Measurements from ENCODE around the gene HRH1.
A peak's percentile ranks its signal among the peaks of the same experiment; 100 is the strongest.

Gene HRH1

DNA sequence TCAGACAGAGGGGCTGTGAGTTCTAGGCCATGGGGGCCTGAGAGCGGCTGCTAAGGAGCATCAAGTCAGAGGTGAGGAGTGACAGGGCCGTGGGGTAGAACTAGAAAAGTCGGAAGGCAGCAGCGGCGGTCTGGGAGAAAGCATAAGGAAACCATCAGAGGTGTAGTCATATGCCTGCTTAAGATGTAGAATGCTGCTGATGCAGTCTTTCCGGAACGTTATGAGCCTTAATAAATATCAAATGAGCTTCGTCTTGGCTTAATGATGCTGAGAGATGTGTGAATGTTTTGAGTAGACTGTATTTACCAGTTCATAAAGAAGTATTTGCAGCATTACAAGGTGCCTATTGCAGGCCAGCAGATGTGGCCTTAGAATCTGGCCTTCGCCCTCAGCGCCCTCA, 133.1 kb downstream of the HRH1 start:
- DNase-seq: no peak

DNA sequence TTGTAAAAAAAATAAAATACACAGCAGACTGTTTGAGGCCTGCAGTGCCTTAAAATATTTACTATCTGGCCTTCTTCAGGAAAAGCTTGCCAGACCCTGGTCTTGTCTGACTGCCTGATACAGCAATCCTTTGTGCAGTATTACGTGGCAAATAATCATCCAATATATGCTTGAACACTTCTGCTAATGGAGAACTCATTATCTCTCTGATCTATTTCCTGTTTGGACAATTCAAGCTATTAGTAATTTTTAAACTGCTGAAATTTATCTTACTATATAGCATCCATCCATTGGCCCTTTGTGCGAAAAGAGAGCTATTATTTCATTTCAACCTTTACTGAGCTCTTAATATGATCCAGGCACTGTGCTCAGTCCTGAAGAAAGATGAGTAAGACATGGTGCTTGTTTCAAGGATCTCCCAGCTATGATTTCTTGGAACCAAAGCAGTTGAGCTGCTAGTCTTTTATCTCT, 133.8 kb downstream of the HRH1 start:
- no peak for DNase-seq

DNA sequence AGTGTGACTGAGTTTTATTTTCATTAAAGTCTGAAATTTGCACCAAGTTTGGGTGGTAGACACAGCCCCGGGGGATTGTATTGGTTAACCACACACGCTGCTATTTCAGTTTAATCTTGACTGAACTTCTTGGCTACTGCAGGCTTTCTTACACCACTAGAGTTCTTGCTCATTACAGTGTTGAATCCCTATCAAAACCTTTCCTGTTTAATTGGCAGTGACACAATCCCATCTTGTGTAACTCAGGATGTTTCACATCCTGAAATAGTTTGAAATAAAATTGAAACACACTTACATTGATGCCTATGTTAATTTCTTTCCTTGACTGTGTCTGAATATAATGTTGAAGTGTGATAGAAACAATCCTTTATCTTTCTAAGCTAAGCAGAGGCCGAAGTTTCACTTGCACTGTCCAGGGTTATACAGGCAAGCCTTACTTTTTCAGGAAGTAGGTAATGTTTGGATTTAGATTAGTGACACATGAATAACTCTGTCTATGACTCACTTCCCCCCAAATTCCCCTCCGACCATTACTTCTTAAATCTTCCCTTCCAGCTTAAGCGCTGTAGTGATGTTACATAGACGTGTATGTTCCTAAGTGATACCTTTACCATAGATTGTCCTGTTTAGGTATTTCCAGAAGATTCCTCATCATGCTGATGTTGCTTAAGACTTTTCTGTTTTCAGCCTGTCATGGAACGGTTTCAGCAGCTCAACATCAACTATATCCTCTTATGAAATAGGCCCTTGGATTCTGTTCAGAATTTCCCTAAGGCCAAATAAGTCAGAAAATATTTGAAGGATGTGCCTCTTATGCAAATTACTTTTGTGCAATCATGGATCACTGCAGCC, 134.7 kb downstream of the HRH1 start:
- DNase-seq: no peak

DNA sequence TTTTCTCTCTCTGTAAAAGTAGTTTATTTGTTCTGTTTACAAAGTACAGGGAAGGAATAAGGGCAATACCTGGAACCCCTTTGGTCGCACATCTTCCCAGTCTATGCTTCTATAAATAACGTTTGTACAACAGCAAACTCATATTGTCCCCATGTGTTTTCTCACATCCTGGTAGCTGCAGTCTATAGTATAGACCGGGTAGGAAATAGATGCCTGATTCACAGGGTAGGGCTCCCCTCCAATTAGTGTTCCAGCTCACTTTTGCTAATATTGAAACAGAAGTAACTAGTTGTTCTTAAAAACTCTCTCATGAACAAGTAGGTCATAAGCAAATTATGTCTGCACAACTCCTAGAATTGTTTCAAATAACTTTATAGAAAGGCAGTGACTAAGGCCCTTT, 135.6 kb downstream of the HRH1 start:
- DNase-seq: no peak

DNA sequence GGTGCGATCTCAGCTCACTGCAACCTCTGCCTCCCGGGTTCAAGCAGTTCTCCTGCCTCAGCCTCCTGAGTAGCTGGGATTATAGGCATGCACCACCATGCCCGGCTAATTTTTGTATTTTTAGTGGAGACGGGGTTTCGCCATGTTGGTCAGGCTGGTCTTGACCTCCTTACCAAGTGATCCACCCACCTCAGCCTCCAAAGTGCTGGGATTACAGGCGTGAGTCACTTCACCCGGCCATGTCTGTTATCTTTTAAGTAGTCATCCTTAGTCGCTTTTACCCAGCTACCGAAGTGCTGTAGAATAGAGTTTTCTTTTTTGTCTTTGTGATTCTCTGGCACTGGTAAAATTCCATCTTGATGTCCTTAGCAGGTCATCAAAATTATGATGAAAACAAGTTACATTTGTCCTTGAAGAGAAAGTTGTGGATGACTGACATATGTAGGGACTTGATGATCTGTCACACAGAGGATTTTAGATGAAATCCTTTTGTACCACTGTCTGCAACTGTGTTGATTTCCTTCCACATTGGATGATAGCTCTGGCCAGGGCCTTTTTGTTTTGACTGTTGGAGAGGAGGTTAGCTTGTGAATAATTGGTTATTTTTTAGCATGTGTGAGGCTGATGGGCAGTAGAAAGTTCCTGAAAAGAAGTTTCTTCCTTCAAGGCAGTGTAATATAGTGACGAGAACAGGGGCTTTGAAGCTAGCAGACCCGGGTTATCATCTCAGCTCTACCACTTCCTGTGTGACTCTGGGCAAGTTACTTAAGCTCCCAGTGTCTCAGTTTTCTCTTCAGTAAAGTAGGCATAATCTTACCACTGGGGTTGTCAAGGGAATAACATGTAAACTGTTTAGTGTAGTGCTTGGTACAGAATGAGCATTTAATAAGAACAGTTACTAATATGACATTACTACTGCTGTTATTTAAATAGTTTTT, 136.7 kb downstream of the HRH1 start:
- DNase-seq: no peak

DNA sequence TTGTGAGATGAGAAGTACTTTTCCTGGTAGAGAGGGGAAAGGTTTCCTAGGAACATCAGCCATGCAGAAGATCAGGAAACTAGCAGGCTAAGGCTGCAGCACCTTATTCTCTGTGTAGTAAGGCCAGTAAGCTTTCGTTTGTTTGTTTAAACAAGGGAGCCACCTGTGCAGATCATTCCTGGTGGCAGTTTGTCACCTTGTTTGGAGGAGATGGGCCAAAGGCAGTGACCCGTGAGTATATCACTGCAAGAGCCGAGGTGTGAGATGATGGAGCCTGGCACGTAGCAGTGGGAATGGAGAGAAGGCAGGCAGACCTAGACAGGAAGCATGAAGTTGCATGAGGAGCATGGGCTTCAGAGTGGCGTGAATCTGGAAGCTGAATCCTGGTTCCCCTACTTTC, 137.5 kb downstream of the HRH1 start:
- peak; percentile 75 for DNase-seq

DNA sequence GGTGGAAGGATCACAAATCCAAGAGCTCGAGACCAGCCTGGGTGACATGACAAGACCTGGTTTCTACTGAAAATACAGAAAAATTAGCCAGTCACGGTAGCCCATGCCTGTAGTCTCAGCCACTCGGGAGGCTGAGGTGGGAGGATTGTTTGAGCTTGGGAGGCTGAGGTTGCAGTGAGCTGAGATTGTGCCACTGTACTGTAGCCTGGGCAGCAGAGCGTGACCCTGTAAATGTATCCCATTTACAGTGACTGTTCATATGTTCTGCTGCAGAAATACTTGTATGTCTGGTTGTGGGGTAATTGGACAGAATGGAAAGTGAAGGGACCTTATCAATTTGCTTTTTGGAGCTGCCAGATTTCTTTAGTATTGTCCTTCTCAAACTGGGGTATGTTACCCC, 142.8 kb downstream of the HRH1 start:
- no peak for DNase-seq

DNA sequence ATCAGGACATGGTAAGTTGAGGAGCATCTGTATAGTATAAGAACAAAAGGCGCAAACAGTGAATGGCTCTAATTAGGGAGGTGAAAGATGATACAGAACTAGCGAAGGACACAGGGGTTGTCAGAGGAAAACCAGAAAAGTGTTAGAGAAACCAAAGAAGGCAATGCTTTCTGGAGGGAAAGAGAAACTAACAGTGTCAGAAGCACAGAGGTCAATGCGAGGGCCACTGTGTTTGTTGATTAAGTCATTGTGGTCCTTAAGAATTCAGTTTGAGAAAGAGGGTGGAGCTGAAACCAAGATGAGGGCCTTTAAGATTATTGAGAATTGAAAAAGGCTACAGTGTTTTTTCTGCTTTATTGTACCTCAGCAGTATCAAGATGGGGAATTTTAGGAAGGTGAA, 146.7 kb downstream of the HRH1 start:
- no peak for DNase-seq

DNA sequence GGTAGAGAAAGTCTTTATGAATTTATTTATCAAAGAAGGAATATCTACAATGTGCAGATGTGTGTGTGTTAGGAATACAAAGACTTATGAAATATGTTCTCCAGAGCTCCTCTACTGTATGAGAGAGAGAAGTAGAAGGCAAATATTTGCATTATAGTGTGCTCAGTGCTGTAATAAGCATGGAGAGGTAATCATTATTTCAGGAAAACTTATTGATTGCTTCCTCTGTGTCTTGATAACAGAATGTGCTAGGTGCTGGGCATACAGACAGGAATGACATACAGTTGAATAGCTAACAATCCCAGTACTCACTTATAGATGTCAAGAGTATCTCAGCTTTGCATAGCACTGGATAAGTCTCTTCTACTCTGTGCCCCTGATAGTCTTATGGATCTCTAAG, 148.2 kb downstream of the HRH1 start:
- DNase-seq: no peak

DNA sequence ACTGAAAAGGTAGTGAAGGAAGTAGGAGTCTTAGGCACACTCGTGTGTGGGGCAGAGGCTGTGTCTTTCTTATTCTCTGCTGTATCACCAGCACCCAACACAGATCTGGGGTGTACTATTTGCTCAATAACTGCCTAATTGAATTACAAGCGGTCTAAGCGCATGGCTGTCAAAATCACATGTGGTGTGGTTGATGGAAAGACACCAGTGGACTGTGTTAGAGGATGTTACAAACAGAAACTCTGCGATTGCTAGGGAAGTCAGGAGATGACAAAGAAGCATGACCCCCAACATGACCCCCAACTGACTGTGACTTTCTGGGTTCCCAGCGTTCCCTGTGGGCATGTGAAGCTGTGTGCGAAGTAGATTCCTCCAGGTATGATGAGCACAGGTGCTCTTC, 149.9 kb downstream of the HRH1 start:
- DNase-seq: no peak

DNA sequence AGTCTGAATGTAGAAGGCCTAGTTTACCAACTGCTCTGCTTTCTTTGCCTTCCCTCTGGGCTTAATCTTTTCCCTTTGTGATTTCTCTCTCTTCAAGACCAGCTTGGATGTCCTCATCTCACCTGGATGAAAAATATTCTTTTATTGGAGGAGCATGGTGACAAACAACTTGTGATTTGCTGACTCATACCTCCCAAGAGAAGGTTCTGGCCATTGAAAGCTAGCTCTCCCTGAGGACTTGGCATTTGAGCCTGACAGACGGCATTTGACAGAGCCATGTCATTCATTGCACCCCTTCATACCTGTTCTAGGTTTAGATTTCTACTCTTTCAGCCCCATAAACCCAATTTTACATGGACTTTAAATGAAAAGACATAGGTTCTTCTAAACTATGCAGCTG, 151.2 kb downstream of the HRH1 start:
- DNase-seq: no peak

DNA sequence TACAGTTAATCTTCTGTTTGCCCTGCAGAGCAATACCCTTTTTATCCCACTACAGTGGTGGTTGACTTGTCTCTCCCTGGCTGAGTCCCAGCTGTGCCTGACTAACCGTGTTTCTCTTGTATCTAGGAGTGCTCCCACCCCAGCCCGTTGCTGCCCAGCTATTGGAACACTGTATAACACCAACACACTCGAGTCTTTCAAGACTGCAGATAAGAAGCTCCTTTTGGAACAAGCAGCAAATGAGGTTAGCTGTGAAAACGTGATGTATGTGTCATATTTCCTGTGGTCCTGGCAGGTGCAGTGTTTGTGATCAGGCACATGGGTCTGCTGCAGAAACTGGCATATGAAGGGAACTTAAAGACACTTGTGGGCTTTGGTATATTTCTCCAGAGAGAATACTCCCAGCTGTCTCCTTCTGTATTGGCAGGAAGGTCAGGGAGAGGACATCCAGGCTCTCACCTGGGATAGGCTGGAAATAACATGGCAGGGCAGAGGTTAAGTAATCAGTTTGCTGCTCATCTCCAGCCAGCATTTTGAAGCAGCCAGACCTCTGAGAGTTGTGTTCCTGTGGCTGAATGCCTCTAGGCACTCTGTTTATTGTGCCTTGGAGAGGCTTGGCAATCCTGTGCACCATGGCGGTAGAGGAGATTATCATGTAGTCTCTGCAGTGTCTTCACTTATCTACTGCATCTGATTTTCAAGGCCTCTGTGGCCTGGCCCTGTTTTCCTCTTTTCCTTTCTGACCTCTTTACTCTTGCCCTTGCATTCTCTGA, 152.7 kb downstream of the HRH1 start:
- DNase-seq: peak; percentile 70

DNA sequence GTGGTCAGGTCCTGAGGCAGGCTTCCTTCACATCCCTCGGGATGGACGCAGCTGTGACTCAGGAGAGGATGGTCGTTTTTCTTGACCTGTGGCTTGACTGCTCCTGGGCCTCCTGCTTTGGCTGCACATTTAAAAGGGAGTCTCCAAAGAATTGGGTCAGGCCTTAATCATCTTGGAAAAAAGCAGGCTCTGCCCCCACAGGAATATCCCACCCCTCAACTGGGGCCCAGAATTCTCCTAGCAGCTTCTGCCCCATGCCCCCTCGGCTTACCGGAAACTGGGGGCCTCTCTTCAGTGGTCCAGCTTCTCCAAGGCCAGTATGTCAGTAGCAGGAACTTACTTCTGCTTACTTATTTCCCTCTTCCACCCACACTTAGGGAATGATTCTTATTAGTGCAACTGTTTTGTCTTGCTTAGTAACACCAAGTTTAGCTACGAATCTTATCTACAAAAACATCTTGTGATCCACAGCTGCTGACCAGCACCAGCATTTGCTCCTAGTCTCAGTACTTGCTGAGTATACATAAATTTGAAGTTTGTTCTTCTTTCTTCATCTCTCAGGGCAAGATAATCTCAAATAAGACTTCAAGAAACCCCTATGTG, 153.6 kb downstream of the HRH1 start:
- DNase-seq: no peak

DNA sequence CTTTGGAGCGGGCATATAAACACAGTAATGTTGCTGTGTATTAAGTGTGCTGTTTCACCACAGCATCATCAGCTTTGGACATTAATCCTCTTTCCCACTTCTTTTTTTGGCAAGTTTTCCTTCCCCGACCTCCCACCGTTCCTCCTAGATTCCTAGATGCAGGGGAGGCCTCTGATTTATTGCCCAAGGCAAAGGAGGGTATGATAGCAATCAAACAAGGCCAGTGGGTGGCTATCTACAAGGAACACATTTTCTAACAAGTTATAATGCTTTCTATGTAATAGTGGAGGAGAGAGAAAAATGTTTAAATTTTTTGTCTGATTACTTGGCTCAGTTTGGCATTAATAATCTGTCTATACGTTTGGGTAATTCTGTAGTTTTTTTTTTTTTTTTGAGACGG, 156.0 kb downstream of the HRH1 start:
- DNase-seq: no peak

DNA sequence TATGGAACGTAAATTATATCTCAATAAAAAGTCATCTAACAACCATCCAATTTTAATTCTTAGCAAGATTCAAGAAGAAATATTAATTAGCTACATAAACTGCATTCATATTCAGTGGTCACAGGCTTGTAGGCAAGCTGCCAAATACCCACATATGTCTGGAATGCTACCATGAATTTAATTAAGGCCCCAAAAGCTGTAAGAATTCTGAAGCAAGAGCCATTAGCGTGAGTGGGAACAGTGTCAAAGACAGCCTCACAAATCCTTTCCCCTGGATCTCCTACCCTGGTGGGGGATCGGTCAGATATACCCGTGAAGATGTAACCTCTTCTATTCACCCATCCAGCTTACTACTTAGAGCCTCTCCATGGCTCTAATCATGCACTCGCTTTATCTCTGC, 157.9 kb downstream of the HRH1 start:
- DNase-seq: no peak

Data from NCI-H2029 (cell line).